GM12878 (cell line): Measurements from ENCODE around the gene PORCN.

Experiments used
- EZH2 ChIP-seq: IDR thresholded peaks from 2 replicates; pipeline ENCODE4 v1.6.1; 2012; ENCODE audit warnings: low read depth, mild to moderate bottlenecking, control low read depth, inconsistent platforms, low read length, borderline replicate concordance; ENCODE audit not compliant: control insufficient read depth
- POLR2AphosphoS5 ChIP-seq: IDR thresholded peaks from 2 replicates; pipeline ENCODE4 v1.6.1; 2011; ENCODE audit warnings: mild to moderate bottlenecking, low read length, inconsistent platforms

DNA sequence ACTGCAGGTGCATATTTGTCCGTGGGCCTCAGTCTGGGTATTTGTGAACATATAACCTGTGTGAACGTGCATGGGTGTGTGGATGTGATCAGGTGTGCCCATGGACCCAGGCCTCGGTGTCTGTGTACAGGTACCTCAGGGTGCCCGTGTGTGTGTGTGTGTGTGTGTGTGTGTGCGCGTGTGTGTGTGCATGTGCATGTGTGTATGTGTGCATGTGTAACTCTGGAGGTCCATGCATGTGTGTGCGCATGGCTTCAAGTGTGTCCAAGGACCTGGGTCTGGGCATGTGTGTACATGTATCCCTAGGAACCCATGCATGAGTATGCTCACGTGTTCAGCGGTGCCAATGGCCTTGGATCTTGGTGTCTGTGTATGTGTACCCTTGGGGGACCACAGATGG, 17.0 kb upstream of the PORCN start:
- TF ChIP-seq EZH2 (no peak), POLR2AphosphoS5 (no peak)
